IPS-15b (cell line): ENCODE results near the gene MUC5B.
"Not testable (repeated sequence)": the region's sequence is repeated elsewhere in the genome, so short reads cannot be mapped to it uniquely, and the experiment has no call there.

ENCODE experiments used
- H3K27me3 ChIP-seq: one replicate; pipeline ENCODE4 v1.6.1; 2013; ENCODE audit warnings: low read length; ENCODE audit not compliant: control insufficient read depth, insufficient read depth
- H3K36me3 ChIP-seq: one replicate; pipeline ENCODE4 v1.6.1; 2013; ENCODE audit warnings: low read length; ENCODE audit not compliant: control insufficient read depth, insufficient read depth
- H3K4me1 ChIP-seq: one replicate; pipeline ENCODE4 v1.6.1; 2013; ENCODE audit warnings: mild to moderate bottlenecking, low read length; ENCODE audit not compliant: control insufficient read depth, insufficient read depth
- H3K4me3 ChIP-seq: one replicate; pipeline ENCODE4 v1.5.1; 2013; ENCODE audit warnings: low read depth, low read length
- H3K9ac ChIP-seq: one replicate; pipeline ENCODE4 v1.6.1; 2013; ENCODE audit warnings: low read depth, mild to moderate bottlenecking, low read length
- H3K9me3 ChIP-seq: one replicate; pipeline ENCODE4 v1.6.1; 2013; ENCODE audit warnings: mild to moderate bottlenecking, low read length; ENCODE audit not compliant: control insufficient read depth, insufficient read depth

MUC5B gene

DNA sequence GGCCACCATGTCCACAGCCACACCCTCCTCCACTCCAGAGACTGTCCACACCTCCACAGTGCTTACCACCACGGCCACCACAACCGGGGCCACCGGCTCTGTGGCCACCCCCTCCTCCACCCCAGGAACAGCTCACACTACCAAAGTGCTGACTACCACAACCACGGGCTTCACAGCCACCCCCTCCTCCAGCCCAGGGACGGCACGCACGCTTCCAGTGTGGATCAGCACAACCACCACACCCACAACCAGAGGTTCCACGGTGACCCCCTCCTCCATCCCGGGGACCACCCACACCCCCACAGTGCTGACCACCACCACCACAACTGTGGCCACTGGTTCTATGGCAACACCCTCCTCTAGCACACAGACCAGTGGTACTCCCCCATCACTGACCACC, 21.7 kb downstream of the MUC5B start:
- not testable (repeated sequence) for H3K4me1 ChIP-seq, H3K36me3 ChIP-seq, H3K27me3 ChIP-seq, H3K9me3 ChIP-seq, H3K4me3 ChIP-seq, H3K9ac ChIP-seq

DNA sequence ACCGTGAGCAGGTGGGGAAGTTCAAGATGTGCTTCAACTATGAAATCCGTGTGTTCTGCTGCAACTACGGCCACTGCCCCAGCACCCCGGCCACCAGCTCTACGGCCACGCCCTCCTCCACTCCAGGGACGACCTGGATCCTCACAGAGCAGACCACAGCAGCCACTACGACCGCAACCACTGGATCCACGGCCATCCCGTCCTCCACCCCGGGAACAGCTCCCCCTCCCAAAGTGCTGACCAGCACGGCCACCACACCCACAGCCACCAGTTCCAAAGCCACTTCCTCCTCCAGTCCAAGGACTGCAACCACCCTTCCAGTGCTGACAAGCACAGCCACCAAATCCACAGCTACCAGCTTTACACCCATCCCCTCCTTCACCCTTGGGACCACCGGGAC, 22.9 kb downstream of the MUC5B start:
- not testable (repeated sequence) for H3K9ac ChIP-seq, H3K9me3 ChIP-seq, H3K4me3 ChIP-seq, H3K36me3 ChIP-seq, H3K4me1 ChIP-seq, H3K27me3 ChIP-seq

- H3K4me1 ChIP-seq, H3K9me3 ChIP-seq, H3K27me3 ChIP-seq, H3K36me3 ChIP-seq, H3K4me3 ChIP-seq, H3K9ac ChIP-seq: not testable (repeated sequence)
Measured at GRCh38 chr11:1246301-1246700, 23.4 kb downstream of the MUC5B start.

DNA sequence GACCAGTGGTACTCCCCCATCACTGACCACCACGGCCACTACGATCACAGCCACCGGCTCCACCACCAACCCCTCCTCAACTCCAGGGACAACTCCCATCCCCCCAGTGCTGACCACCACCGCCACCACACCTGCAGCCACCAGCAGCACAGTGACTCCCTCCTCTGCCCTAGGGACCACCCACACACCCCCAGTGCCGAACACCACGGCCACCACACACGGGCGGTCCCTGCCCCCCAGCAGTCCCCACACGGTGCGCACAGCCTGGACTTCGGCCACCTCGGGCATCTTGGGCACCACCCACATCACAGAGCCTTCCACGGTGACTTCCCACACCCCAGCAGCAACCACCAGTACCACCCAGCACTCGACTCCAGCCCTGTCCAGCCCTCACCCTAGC, 24.2 kb downstream of the MUC5B start:
- H3K9me3 ChIP-seq, H3K4me3 ChIP-seq, H3K4me1 ChIP-seq, H3K36me3 ChIP-seq, H3K9ac ChIP-seq, H3K27me3 ChIP-seq: not testable (repeated sequence)

DNA sequence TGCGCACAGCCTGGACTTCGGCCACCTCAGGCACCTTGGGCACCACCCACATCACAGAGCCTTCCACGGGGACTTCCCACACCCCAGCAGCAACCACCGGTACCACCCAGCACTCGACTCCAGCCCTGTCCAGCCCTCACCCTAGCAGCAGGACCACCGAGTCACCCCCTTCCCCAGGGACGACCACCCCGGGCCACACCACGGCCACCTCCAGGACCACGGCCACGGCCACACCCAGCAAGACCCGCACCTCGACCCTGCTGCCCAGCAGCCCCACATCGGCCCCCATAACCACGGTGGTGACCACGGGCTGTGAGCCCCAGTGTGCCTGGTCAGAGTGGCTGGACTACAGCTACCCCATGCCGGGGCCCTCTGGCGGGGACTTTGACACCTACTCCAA, 26.1 kb downstream of the MUC5B start:
- not testable (repeated sequence) for H3K4me3 ChIP-seq, H3K4me1 ChIP-seq, H3K9ac ChIP-seq, H3K9me3 ChIP-seq, H3K36me3 ChIP-seq, H3K27me3 ChIP-seq

GRCh38 chr11:1250411-1250810, 27.5 kb downstream of the MUC5B start:
- not testable (repeated sequence) for H3K4me3 ChIP-seq, H3K27me3 ChIP-seq, H3K9ac ChIP-seq, H3K36me3 ChIP-seq, H3K4me1 ChIP-seq, H3K9me3 ChIP-seq

DNA sequence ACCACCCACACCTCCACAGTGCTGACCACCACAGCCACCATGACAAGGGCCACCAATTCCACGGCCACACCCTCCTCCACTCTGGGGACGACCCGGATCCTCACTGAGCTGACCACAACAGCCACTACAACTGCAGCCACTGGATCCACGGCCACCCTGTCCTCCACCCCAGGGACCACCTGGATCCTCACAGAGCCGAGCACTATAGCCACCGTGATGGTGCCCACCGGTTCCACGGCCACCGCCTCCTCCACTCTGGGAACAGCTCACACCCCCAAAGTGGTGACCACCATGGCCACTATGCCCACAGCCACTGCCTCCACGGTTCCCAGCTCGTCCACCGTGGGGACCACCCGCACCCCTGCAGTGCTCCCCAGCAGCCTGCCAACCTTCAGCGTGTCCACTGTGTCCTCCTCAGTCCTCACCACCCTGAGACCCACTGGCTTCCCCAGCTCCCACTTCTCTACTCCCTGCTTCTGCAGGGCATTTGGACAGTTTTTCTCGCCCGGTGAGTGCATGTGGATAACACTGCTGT, 28.4 kb downstream of the MUC5B start:
- no peaks in the 10 kb centered on the region for H3K27me3 ChIP-seq
- no peak overlapping the region for H3K4me3 ChIP-seq
- no peaks in the 10 kb centered on the region for H3K9me3 ChIP-seq
- no peaks in the 10 kb centered on the region for H3K4me1 ChIP-seq
- no peaks in the 10 kb centered on the region for H3K36me3 ChIP-seq
- H3K9ac ChIP-seq = no peak overlapping the region

- Histone ChIP-seq H3K4me3 (no peak overlapping the region), H3K27me3 (no peaks in the 10 kb centered on the region), H3K9ac (no peak overlapping the region), H3K36me3 (no peaks in the 10 kb centered on the region), H3K9me3 (no peaks in the 10 kb centered on the region), H3K4me1 (no peaks in the 10 kb centered on the region)
Measured at GRCh38 chr11:1252371-1253102, 29.7 kb downstream of the MUC5B start.

- Histone ChIP-seq H3K9ac (no peak overlapping the region), H3K4me3 (no peak overlapping the region), H3K36me3 (no peaks in the 10 kb centered on the region), H3K9me3 (no peaks in the 10 kb centered on the region), H3K4me1 (no peaks in the 10 kb centered on the region), H3K27me3 (no peaks in the 10 kb centered on the region)
Measured at GRCh38 chr11:1253103-1253485, 30.2 kb downstream of the MUC5B start.

DNA sequence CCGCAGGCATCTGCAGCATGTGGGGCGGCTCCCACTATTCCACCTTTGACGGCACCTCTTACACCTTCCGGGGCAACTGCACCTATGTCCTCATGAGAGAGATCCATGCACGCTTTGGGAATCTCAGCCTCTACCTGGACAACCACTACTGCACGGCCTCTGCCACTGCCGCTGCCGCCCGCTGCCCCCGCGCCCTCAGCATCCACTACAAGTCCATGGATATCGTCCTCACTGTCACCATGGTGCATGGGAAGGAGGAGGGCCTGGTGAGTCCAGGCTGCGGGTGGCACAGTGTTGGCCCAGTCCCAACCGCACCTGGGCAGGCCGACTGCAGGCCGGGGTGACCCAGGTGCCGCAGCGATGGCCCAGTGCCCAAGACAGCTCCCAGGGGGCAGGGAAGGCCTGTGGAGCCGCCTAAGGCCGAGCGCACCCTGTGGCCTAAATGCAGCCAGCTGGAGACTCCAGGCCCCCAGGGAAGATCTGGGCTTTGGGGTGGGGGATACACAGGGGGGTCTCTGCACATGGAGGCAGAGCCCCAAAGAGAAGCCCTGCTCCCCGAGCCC, 31.3 kb downstream of the MUC5B start:
- H3K4me1 ChIP-seq = no peaks in the 10 kb centered on the region
- no peak overlapping the region for H3K9ac ChIP-seq
- no peaks in the 10 kb centered on the region for H3K9me3 ChIP-seq
- no peaks in the 10 kb centered on the region for H3K36me3 ChIP-seq
- H3K27me3 ChIP-seq = no peaks in the 10 kb centered on the region
- no peak overlapping the region for H3K4me3 ChIP-seq

- Histone ChIP-seq H3K4me3 (no peak overlapping the region), H3K27me3 (no peaks in the 10 kb centered on the region), H3K4me1 (peaks cover under 1% of the 10 kb centered on the region), H3K9ac (no peak overlapping the region), H3K36me3 (no peaks in the 10 kb centered on the region), H3K9me3 (no peaks in the 10 kb centered on the region)
Measured at GRCh38 chr11:1254733-1255132, 31.9 kb downstream of the MUC5B start.

DNA sequence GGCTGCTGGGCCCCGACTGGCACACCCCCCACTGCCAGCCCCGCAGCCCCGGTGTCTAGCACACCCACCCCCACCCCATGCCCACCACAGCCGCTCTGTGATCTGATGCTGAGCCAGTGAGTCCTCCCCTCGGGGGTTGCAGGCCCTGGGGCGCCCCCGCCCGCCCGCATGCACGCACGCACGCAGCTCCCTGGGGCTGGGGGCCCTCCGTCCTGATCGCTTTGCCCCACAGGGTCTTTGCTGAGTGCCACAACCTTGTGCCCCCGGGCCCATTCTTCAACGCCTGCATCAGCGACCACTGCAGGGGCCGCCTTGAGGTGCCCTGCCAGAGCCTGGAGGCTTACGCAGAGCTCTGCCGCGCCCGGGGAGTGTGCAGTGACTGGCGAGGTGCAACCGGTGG, 32.3 kb downstream of the MUC5B start:
- Histone ChIP-seq H3K36me3 (no peaks in the 10 kb centered on the region), H3K27me3 (no peaks in the 10 kb centered on the region), H3K4me3 (no peak overlapping the region), H3K4me1 (peaks cover 2% of the 10 kb centered on the region), H3K9ac (no peak overlapping the region), H3K9me3 (no peaks in the 10 kb centered on the region)
